WTC11 (cell line): ENCODE results near the gene TFF1. TPM values are rescaled to one million over a fixed set of nuclear protein-coding genes. Genes with fewer than 3 reads are reported as not detected.

Experiments used
- ATAC-seq: fragments of 200-7000 bp; cut with Tn5 transposase; 2 replicates; pipeline ENCODE4 v1.10.0; 2021; ENCODE audit warnings: mild to moderate bottlenecking, moderate library complexity
- CTCF ChIA-PET: fragments of 300-600 bp; sonication (Branson Sonifier 250); formaldehyde crosslinking; loops from one replicate; lab custom pipeline; 2021; ENCODE audit warnings: antibody characterized with exemption; lab: Charles Lee
- POLR2A ChIA-PET: fragments of 350-600 bp; sonication (Branson Sonifier 250); formaldehyde crosslinking; loops from one replicate; lab custom pipeline; 2021; ENCODE audit warnings: antibody characterized with exemption; lab: Charles Lee
- DNase-seq: peaks from one replicate; pipeline ENCODE4 v3.0.0; 2021; ENCODE audit warnings: low spot score
- H3K27ac Mint-ChIP-seq: 2 replicates; pipeline ENCODE4 v1.8.0; 2021; ENCODE audit warnings: mixed read lengths
- H3K27me3 Mint-ChIP-seq: 2 replicates; pipeline ENCODE4 v1.8.0; 2021; ENCODE audit warnings: low read depth, mild to moderate bottlenecking, moderate library complexity, mixed read lengths
- H3K36me3 Mint-ChIP-seq: 2 replicates; pipeline ENCODE4 v1.8.0; 2021; ENCODE audit warnings: mixed read lengths
- H3K4me1 Mint-ChIP-seq: 2 replicates; pipeline ENCODE4 v1.8.0; 2022; ENCODE audit warnings: mixed read lengths
- H3K4me3 Mint-ChIP-seq: 2 replicates; pipeline ENCODE4 v1.8.0; 2021; ENCODE audit warnings: mild to moderate bottlenecking, moderate library complexity, mixed read lengths
- H3K9me3 Mint-ChIP-seq: 2 replicates; pipeline ENCODE4 v1.8.0; 2021; ENCODE audit warnings: mixed read lengths
- CDX4 ChIP-seq: fragments of 250-450 bp; sonication (Bioruptor Pico); IDR thresholded peaks from 2 replicates; pipeline ENCODE4 v1.9.0; 2021; ENCODE audit warnings: moderate library complexity, mild to moderate bottlenecking, inconsistent platforms, borderline replicate concordance
- CREM ChIP-seq: sonication (generic); formaldehyde crosslinking; IDR thresholded peaks from 2 replicates; pipeline ENCODE4 v1.8.1; 2022; ENCODE audit warnings: mild to moderate bottlenecking, missing genetic modification reagents, moderate library complexity
- E2F4 ChIP-seq: sonication (generic); formaldehyde crosslinking; IDR thresholded peaks from 2 replicates; pipeline ENCODE4 v1.8.1; 2022; ENCODE audit warnings: low read depth, mild to moderate bottlenecking, moderate library complexity, missing genetic modification reagents, borderline replicate concordance
- ETV6 ChIP-seq: sonication (generic); formaldehyde crosslinking; IDR thresholded peaks from 2 replicates; pipeline ENCODE4 v1.8.1; 2022; ENCODE audit warnings: mild to moderate bottlenecking, missing genetic modification reagents
- FOXK1 ChIP-seq: sonication (generic); formaldehyde crosslinking; IDR thresholded peaks from 2 replicates; pipeline ENCODE4 v1.8.0; 2022; ENCODE audit warnings: mild to moderate bottlenecking, moderate library complexity, missing genetic modification reagents
- GABPB1 ChIP-seq: sonication (generic); formaldehyde crosslinking; IDR thresholded peaks from 2 replicates; pipeline ENCODE4 v1.8.1; 2023; ENCODE audit warnings: mild to moderate bottlenecking, missing genetic modification reagents
- GRHL2 ChIP-seq: fragments of 250-450 bp; sonication (Bioruptor Pico); IDR thresholded peaks from 2 replicates; pipeline ENCODE4 v1.8.0; 2022; ENCODE audit warnings: mild to moderate bottlenecking, moderate library complexity; ENCODE audit not compliant: insufficient replicate concordance, severe bottlenecking
- GTF2I ChIP-seq: fragments of 250-450 bp; sonication (Bioruptor Pico); conservative IDR thresholded peaks from 2 replicates; pipeline ENCODE4 v1.4.0; 2021; ENCODE audit warnings: mild to moderate bottlenecking
- IRF2 ChIP-seq: sonication (generic); formaldehyde crosslinking; IDR thresholded peaks from 2 replicates; pipeline ENCODE4 v1.8.0; 2022; ENCODE audit warnings: low read depth, missing genetic modification reagents, borderline replicate concordance
- JAZF1 ChIP-seq: fragments of 250-450 bp; sonication (Bioruptor Pico); IDR thresholded peaks from 2 replicates; pipeline ENCODE4 v1.9.0; 2021; ENCODE audit warnings: moderate library complexity, mild to moderate bottlenecking, inconsistent platforms
- RELA ChIP-seq: sonication (generic); formaldehyde crosslinking; IDR thresholded peaks from 2 replicates; pipeline ENCODE4 v1.8.1; 2022; ENCODE audit warnings: missing genetic modification reagents, mild to moderate bottlenecking, borderline replicate concordance
- SP1 ChIP-seq: sonication (generic); formaldehyde crosslinking; conservative IDR thresholded peaks from 2 replicates; pipeline ENCODE4 v1.8.1; 2022; ENCODE audit warnings: missing genetic modification reagents
- TCF7 ChIP-seq: sonication (generic); formaldehyde crosslinking; IDR thresholded peaks from 2 replicates; pipeline ENCODE4 v1.8.0; 2022; ENCODE audit warnings: mild to moderate bottlenecking, low read depth, missing genetic modification reagents, moderate library complexity
- TEAD4 ChIP-seq: sonication (generic); formaldehyde crosslinking; IDR thresholded peaks from 2 replicates; pipeline ENCODE4 v1.8.0; 2022; ENCODE audit warnings: mild to moderate bottlenecking, missing genetic modification reagents
- ZNF263 ChIP-seq: sonication (generic); formaldehyde crosslinking; IDR thresholded peaks from 2 replicates; pipeline ENCODE4 v1.8.1; 2022; ENCODE audit warnings: low read depth, mild to moderate bottlenecking, moderate library complexity, missing genetic modification reagents
- ZNF423 ChIP-seq: fragments of 250-450 bp; sonication (Bioruptor Pico); IDR thresholded peaks from 2 replicates; pipeline ENCODE4 v2.1.2; 2022; ENCODE audit warnings: mild to moderate bottlenecking, moderate library complexity
- total RNA-seq: library from RNA; stranded (reverse); gene quantifications from 3 replicates; pipeline ENCODE4 v1.2.3, GENCODE V29; 2021
- TF ChIP-seq, protein P1 (sequence below): sonication (generic); formaldehyde crosslinking; IDR thresholded peaks from 2 replicates; pipeline ENCODE4 v1.8.1; 2023; ENCODE audit warnings: mild to moderate bottlenecking, missing genetic modification reagents, moderate library complexity
- TF ChIP-seq, protein P2 (sequence below): fragments of 200-600 bp; IDR thresholded peaks from 2 replicates; pipeline ENCODE4 v1.8.0; 2022; ENCODE audit warnings: antibody characterized with exemption
- TF ChIP-seq, protein P3 (sequence below): sonication (generic); formaldehyde crosslinking; IDR thresholded peaks from 2 replicates; pipeline ENCODE4 v1.8.0; 2022; ENCODE audit warnings: mild to moderate bottlenecking, missing genetic modification reagents

Gene TFF1
- total RNA-seq, 1 experiment from 2014 or later = 0.81 TPM

DNA sequence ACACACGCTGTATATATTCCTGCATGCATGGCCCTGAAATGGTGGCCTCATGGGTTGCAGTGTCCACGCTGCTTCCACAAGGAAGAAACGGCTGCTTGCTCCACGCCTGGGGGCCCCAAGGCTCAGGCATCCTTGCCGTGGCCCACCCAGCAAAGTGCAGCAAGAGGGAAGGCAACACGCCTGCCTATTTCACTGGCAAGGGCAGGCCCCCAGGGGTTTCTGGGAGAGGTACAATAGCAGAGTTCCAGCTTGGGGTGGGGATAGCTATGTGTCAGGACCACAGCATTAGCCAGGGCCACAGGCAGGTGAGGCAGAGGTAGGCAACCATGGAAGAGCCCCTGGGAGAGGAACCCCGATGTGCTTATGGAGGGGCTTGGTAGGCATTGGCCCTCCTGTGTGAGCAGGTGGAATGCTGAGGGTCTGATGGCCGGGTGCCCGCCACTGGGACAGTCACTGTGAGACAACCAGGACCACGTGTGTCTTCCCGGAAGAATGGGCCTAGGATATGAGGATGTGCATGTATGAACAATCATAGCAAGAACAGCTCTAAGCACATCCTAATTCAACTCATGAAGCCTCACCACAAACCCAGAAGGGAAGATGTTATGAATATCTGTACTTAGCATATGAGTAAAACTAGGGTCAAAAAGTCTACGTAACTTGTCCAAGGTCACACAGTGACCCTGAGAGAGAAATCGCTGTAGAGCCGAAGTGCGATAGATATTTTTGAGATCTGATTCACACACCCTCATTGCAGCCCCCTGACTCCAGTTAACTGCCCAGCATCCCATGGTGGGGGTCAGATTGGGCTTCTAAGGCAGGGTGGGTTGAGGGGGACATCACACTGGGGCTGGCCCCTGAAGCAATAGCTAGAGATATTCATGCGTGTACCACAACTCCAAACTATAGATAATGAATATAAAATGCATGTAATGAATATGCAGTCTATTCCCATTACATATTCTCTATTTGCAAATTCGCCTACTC, 27.3 kb downstream of the TFF1 start:
- Mint-ChIP-seq H3K27me3 (no peaks in the 10 kb centered on the region), H3K27ac (no peak overlapping the region; the same call in 1 of the 2 replicates), H3K36me3 (no peaks in the 10 kb centered on the region), H3K9me3 (peaks cover 11% of the 10 kb centered on the region), H3K4me3 (no peak overlapping the region), H3K4me1 (peaks cover 39% of the 10 kb centered on the region)
- DNase-seq (no peak), ATAC-seq (no peak)
- ChIA-PET CTCF (interaction anchor here (0.5 to 4.4 kb wide), 28 partner anchors 12 to 254 kb away, joined by 3 to 165 read pairs (median 4); partner anchors contain the start of genes TFF2 and TFF3), POLR2A (no interaction called here)
- TF ChIP-seq GTF2I (CRISPR knock-in tag) (no peak), SP1 (CRISPR knock-in tag) (no peak), TCF7 (CRISPR knock-in tag) (no peak), GABPB1 (CRISPR knock-in tag) (no peak)
- TF ChIP-seq, protein P1, sequence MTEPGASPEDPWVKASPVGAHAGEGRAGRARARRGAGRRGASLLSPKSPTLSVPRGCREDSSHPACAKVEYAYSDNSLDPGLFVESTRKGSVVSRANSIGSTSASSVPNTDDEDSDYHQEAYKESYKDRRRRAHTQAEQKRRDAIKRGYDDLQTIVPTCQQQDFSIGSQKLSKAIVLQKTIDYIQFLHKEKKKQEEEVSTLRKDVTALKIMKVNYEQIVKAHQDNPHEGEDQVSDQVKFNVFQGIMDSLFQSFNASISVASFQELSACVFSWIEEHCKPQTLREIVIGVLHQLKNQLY (CRISPR knock-in tag) = no peak

DNA sequence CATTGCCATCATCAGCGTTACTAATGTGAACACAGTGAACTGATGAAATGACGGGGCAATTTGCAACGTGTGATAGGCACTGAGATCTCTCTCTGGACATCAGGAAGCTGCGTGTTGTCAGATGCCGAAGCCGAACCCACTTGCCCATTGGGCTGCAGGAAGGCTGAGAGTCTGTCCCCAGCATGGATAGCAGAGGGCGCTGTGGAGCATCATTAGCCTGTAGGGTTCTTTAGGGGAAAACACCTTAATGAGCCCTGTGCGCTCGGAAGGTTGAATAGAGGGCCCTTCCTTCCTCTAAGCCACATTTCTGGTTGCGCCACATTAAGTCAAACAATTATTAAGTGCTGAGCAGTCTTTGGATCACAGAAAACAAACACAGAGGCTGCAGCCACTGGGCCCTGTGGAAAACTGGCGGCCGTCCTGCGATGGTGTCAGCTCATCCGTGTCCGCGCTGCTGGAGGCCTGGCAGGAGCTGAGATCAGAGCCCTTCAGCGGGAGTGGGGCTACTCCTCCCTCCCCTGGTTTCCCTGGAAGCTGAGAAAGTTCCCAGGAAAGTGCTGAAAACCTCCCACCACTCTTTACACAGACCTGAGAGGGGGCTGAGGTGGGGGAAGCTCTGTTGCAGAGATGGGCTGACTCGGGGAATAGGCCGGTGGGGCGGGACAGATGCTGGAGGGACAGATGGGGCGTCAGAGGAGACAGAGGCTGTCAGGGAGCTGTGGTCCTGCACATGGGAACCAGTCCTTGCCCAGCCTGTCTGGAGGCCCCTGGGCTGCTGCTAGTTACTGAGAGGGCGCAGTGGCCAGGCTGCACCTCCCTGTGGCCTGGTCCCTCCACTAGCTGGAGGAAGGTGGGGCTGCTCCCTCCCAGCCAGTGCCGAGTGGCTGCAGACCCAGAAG, 28.3 kb downstream of the TFF1 start:
- no peaks in the 10 kb centered on the region for H3K36me3 Mint-ChIP-seq
- H3K4me3 Mint-ChIP-seq = peak overlapping the region; percentile 40; the same call in 1 of the 2 replicates
- peaks cover 39% of the 10 kb centered on the region for H3K4me1 Mint-ChIP-seq
- peak; percentile 90 for DNase-seq
- TF ChIP-seq CREM (CRISPR knock-in tag) (no peak), IRF2 (CRISPR knock-in tag) (no peak), CDX4 (CRISPR knock-in tag) (no peak), ZNF423 (CRISPR knock-in tag) (no peak), ETV6 (CRISPR knock-in tag) (0 out of 2 replicates have a peak, but pooled peaks have one; percentile 25), GRHL2 (CRISPR knock-in tag) (no peak), FOXK1 (peak; percentile 33; the same call in 1 of the 2 replicates), RELA (CRISPR knock-in tag) (no peak), SP1 (CRISPR knock-in tag) (0 out of 2 replicates have a peak, but pooled peaks have one; percentile 46), TEAD4 (no peak), E2F4 (CRISPR knock-in tag) (no peak), JAZF1 (no peak), ZNF263 (CRISPR knock-in tag) (no peak)
- TF ChIP-seq, protein P2, sequence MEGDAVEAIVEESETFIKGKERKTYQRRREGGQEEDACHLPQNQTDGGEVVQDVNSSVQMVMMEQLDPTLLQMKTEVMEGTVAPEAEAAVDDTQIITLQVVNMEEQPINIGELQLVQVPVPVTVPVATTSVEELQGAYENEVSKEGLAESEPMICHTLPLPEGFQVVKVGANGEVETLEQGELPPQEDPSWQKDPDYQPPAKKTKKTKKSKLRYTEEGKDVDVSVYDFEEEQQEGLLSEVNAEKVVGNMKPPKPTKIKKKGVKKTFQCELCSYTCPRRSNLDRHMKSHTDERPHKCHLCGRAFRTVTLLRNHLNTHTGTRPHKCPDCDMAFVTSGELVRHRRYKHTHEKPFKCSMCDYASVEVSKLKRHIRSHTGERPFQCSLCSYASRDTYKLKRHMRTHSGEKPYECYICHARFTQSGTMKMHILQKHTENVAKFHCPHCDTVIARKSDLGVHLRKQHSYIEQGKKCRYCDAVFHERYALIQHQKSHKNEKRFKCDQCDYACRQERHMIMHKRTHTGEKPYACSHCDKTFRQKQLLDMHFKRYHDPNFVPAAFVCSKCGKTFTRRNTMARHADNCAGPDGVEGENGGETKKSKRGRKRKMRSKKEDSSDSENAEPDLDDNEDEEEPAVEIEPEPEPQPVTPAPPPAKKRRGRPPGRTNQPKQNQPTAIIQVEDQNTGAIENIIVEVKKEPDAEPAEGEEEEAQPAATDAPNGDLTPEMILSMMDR = peak; percentile 52
- TF ChIP-seq, protein P3, sequence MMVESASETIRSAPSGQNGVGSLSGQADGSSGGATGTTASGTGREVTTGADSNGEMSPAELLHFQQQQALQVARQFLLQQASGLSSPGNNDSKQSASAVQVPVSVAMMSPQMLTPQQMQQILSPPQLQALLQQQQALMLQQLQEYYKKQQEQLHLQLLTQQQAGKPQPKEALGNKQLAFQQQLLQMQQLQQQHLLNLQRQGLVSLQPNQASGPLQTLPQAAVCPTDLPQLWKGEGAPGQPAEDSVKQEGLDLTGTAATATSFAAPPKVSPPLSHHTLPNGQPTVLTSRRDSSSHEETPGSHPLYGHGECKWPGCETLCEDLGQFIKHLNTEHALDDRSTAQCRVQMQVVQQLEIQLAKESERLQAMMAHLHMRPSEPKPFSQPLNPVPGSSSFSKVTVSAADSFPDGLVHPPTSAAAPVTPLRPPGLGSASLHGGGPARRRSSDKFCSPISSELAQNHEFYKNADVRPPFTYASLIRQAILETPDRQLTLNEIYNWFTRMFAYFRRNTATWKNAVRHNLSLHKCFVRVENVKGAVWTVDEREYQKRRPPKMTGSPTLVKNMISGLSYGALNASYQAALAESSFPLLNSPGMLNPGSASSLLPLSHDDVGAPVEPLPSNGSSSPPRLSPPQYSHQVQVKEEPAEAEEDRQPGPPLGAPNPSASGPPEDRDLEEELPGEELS = no peak
- ChIA-PET CTCF (interaction anchor here (0.5 to 4.4 kb wide), 32 partner anchors 13 to 726 kb away, joined by 3 to 165 read pairs (median 4); partner anchors contain the start of genes TFF2, TFF3 and UBASH3A), POLR2A (no interaction called here)
- peaks cover 11% of the 10 kb centered on the region for H3K9me3 Mint-ChIP-seq
- peak; percentile 81 for ATAC-seq
- peak overlapping the region; percentile 97 for H3K27ac Mint-ChIP-seq
- H3K27me3 Mint-ChIP-seq = no peaks in the 10 kb centered on the region
